Mucosa of rectum (tissue), 2 donors: ENCODE results near the gene NUP88.

Experiments
- H3K27ac ChIP-seq, 2 donors: one replicate each; pipeline ENCODE4 v1.7.0; 2013; ENCODE audit warnings: inconsistent platforms in 2 of 2, low read depth in 2 of 2, low read length in 2 of 2
- H3K27me3 ChIP-seq, 2 donors: one replicate each; pipeline ENCODE4 v1.7.0; 2013; ENCODE audit warnings: low read length in 2 of 2; ENCODE audit not compliant: control insufficient read depth in 2 of 2, insufficient read depth in 2 of 2
- H3K36me3 ChIP-seq, 2 donors: one replicate each; pipeline ENCODE4 v1.7.0; 2013; ENCODE audit warnings: low read length in 2 of 2; ENCODE audit not compliant: control insufficient read depth in 2 of 2, insufficient read depth in 2 of 2
- H3K4me1 ChIP-seq, 2 donors: one replicate each; pipeline ENCODE4 v1.7.0; 2013; ENCODE audit warnings: low read length in 2 of 2, mild to moderate bottlenecking in 1 of 2; ENCODE audit not compliant: control insufficient read depth in 2 of 2, insufficient read depth in 2 of 2
- H3K4me3 ChIP-seq, 2 donors: one replicate each; pipeline ENCODE4 v1.7.0; 2013; ENCODE audit warnings: low read length in 2 of 2
- H3K9ac ChIP-seq, 2 donors: one replicate each; pipeline ENCODE4 v1.7.0; 2013; ENCODE audit warnings: low read length in 2 of 2, low read depth in 1 of 2, mild to moderate bottlenecking in 1 of 2
- H3K9me3 ChIP-seq, 2 donors: one replicate each; pipeline ENCODE4 v1.7.0; 2013; ENCODE audit warnings: low read length in 2 of 2; ENCODE audit not compliant: control insufficient read depth in 2 of 2
- donor health status: healthy.
- donor health status: Normal muscosa, but diverticular disease.

NUP88 gene

GRCh38 chr17:5419356-5419958 lies at the start of gene NUP88:
Gene NUP88 (minus strand): TSS chr17:5419662. CDS start chr17:5419650, 12 bp downstream.
- H3K9ac ChIP-seq = peak within 1 kb of the TSS; percentile 95 to 98
- no peaks in the 10 kb centered on the region for H3K9me3 ChIP-seq
- peaks cover 21 to 28% of the 10 kb centered on the region in 2 donors for H3K4me1 ChIP-seq
- no peaks in the 10 kb centered on the region for H3K27me3 ChIP-seq
- peak within 1 kb of the TSS; percentile 96 to 97 for H3K27ac ChIP-seq
- H3K36me3 ChIP-seq = peaks cover 31 to 38% of the 10 kb centered on the region in 2 donors
- H3K4me3 ChIP-seq = peak within 1 kb of the TSS; percentile 92 to 93

- peak overlapping the region; percentile 69 to 84 for H3K9ac ChIP-seq
- H3K36me3 ChIP-seq = peaks cover 6 to 10% of the 10 kb centered on the region in 2 donors
- peak overlapping the region; percentile 87 to 91 for H3K4me3 ChIP-seq
- H3K4me1 ChIP-seq = peaks cover 7 to 10% of the 10 kb centered on the region in 2 donors
- H3K9me3 ChIP-seq = no peaks in the 10 kb centered on the region
- no peaks in the 10 kb centered on the region for H3K27me3 ChIP-seq
- H3K27ac ChIP-seq = no peak overlapping the region
Observed at GRCh38 chr17:5468075-5468473, 48.6 kb upstream of the NUP88 start.

GRCh38 chr17:5467416-5467815 lies 48.0 kb upstream of the NUP88 start:
- Histone ChIP-seq H3K36me3 (peaks cover 5 to 7% of the 10 kb centered on the region in 2 donors), H3K9ac (peak overlapping the region in 1 of 2 donors; percentile 84), H3K27me3 (no peaks in the 10 kb centered on the region), H3K4me3 (peak overlapping the region; percentile 87 to 91), H3K4me1 (peaks cover 7 to 10% of the 10 kb centered on the region in 2 donors), H3K9me3 (no peaks in the 10 kb centered on the region), H3K27ac (no peak overlapping the region)

GRCh38 chr17:5466295-5466694 lies 46.8 kb upstream of the NUP88 start:
- Histone ChIP-seq H3K27ac (no peak overlapping the region), H3K27me3 (no peaks in the 10 kb centered on the region), H3K9me3 (no peaks in the 10 kb centered on the region), H3K36me3 (peaks cover 2 to 5% of the 10 kb centered on the region in 2 donors), H3K4me3 (no peak overlapping the region), H3K4me1 (peaks cover 7 to 10% of the 10 kb centered on the region in 2 donors), H3K9ac (no peak overlapping the region)

GRCh38 chr17:5464717-5465507 lies 45.5 kb upstream of the NUP88 start:
- Histone ChIP-seq H3K9ac (no peak overlapping the region), H3K9me3 (no peaks in the 10 kb centered on the region), H3K36me3 (peaks cover 7 to 9% of the 10 kb centered on the region in 2 donors), H3K27me3 (no peaks in the 10 kb centered on the region), H3K4me1 (peaks cover 7 to 10% of the 10 kb centered on the region in 2 donors), H3K27ac (no peak overlapping the region), H3K4me3 (no peak overlapping the region)

GRCh38 chr17:5446786-5447185 lies 27.3 kb upstream of the NUP88 start:
- no peak overlapping the region for H3K4me3 ChIP-seq
- H3K4me1 ChIP-seq = no peaks in the 10 kb centered on the region
- no peak overlapping the region for H3K27ac ChIP-seq
- peaks cover 46 to 59% of the 10 kb centered on the region in 2 donors for H3K36me3 ChIP-seq
- no peak overlapping the region for H3K9ac ChIP-seq
- H3K27me3 ChIP-seq = no peaks in the 10 kb centered on the region
- H3K9me3 ChIP-seq = no peaks in the 10 kb centered on the region

- Histone ChIP-seq H3K27ac (no peak overlapping the region), H3K9ac (no peak overlapping the region), H3K36me3 (peaks cover 27 to 49% of the 10 kb centered on the region in 2 donors), H3K4me3 (no peak overlapping the region), H3K4me1 (peaks cover 5 to 6% of the 10 kb centered on the region in 2 donors), H3K27me3 (no peaks in the 10 kb centered on the region), H3K9me3 (no peaks in the 10 kb centered on the region)
Observed at GRCh38 chr17:5444209-5444608, 24.7 kb upstream of the NUP88 start.

- H3K4me3 ChIP-seq = no peak overlapping the region
- H3K27me3 ChIP-seq = no peaks in the 10 kb centered on the region
- no peaks in the 10 kb centered on the region for H3K9me3 ChIP-seq
- peaks cover 6% of the 10 kb centered on the region in 2 donors for H3K4me1 ChIP-seq
- H3K9ac ChIP-seq = no peak overlapping the region
- peaks cover 26 to 45% of the 10 kb centered on the region in 2 donors for H3K36me3 ChIP-seq
- no peak overlapping the region for H3K27ac ChIP-seq
Observed at GRCh38 chr17:5443728-5444127, 24.3 kb upstream of the NUP88 start.

GRCh38 chr17:5439446-5439764 lies 19.9 kb upstream of the NUP88 start:
- peaks cover 9 to 14% of the 10 kb centered on the region in 2 donors for H3K4me1 ChIP-seq
- no peaks in the 10 kb centered on the region for H3K27me3 ChIP-seq
- no peaks in the 10 kb centered on the region for H3K9me3 ChIP-seq
- peak overlapping the region; percentile 76 to 92 for H3K4me3 ChIP-seq
- H3K27ac ChIP-seq = peak overlapping the region; percentile 60 to 82
- peak overlapping the region; percentile 68 to 84 for H3K9ac ChIP-seq
- peaks cover 20 to 37% of the 10 kb centered on the region in 2 donors for H3K36me3 ChIP-seq

GRCh38 chr17:5438716-5439445 lies 19.4 kb upstream of the NUP88 start, which contains the start of gene C1QBP:
Gene C1QBP (minus strand): TSS chr17:5439155. CDS start chr17:5439073, 82 bp downstream.
- Histone ChIP-seq H3K4me3 (peak within 1 kb of the TSS; percentile 76 to 92), H3K9me3 (no peaks in the 10 kb centered on the region), H3K27me3 (no peaks in the 10 kb centered on the region), H3K27ac (peak within 1 kb of the TSS; percentile 68 to 82), H3K9ac (peak within 1 kb of the TSS; percentile 84 to 85), H3K4me1 (peaks cover 9 to 14% of the 10 kb centered on the region in 2 donors), H3K36me3 (peaks cover 17 to 36% of the 10 kb centered on the region in 2 donors)
